Measurements from ENCODE around the gene DLX3. TPM values are rescaled to one million over a fixed set of nuclear protein-coding genes. Genes with fewer than 3 reads are reported as not detected.

DLX3 gene
- total RNA-seq, 1 donor from 2014 or later: not detected

GRCh38 chr17:50033316-50033715 is 38.3 kb upstream of the DLX3 start:
- intact Hi-C loops (cut with micrococcal nuclease): no loop called here
- no peaks in the 10 kb centered on the region for H3K9me3 ChIP-seq (replicated peaks)
- H3K4me1 ChIP-seq: peaks cover 7% of the 10 kb centered on the region
- no peak for TF ChIP-seq CTCF (IDR thresholded peaks at IDR 0.05; ENCODE audit: borderline replicate concordance)
- no peaks in the 10 kb centered on the region for H3K36me3 ChIP-seq
- DNase-seq: no peak
- H3K27me3 ChIP-seq (ENCODE audit: low read depth): peaks cover 9% of the 10 kb centered on the region
- H3K4me3 ChIP-seq: no peak overlapping the region
- H3K27ac ChIP-seq (replicated peaks): no peak overlapping the region

- TF ChIP-seq CTCF (IDR thresholded peaks at IDR 0.05; ENCODE audit: borderline replicate concordance): no peak
- Histone ChIP-seq H3K36me3 (no peaks in the 10 kb centered on the region), H3K4me3 (no peak overlapping the region), H3K27me3 (ENCODE audit: low read depth) (peaks cover 23% of the 10 kb centered on the region), H3K4me1 (peaks cover 12% of the 10 kb centered on the region), H3K9me3 (replicated peaks) (no peaks in the 10 kb centered on the region), H3K27ac (replicated peaks) (no peak overlapping the region)
- intact Hi-C loops (cut with micrococcal nuclease): loop anchor here (5.0 kb wide), 1 partner anchor 58 kb away; no protein-coding TSS in a partner anchor
- no peak for DNase-seq
Measured at GRCh38 chr17:50029185-50029584, 34.2 kb upstream of the DLX3 start.

- Histone ChIP-seq H3K27me3 (ENCODE audit: low read depth) (peaks cover 23% of the 10 kb centered on the region), H3K4me3 (no peak overlapping the region), H3K9me3 (replicated peaks) (no peaks in the 10 kb centered on the region), H3K36me3 (no peaks in the 10 kb centered on the region), H3K4me1 (peaks cover 12% of the 10 kb centered on the region), H3K27ac (replicated peaks) (no peak overlapping the region)
- no peak for DNase-seq
- no peak for TF ChIP-seq CTCF (IDR thresholded peaks at IDR 0.05; ENCODE audit: borderline replicate concordance)
- intact Hi-C loops (cut with micrococcal nuclease): loop anchor here (5.0 kb wide), 1 partner anchor 59 kb away; no protein-coding TSS in a partner anchor
Measured at GRCh38 chr17:50028736-50029120, 33.7 kb upstream of the DLX3 start.

GRCh38 chr17:50027881-50028735 is 33.1 kb upstream of the DLX3 start:
- Histone ChIP-seq H3K4me3 (no peak overlapping the region), H3K9me3 (replicated peaks) (no peaks in the 10 kb centered on the region), H3K36me3 (no peaks in the 10 kb centered on the region), H3K4me1 (peaks cover 15% of the 10 kb centered on the region), H3K27me3 (ENCODE audit: low read depth) (peaks cover 23% of the 10 kb centered on the region), H3K27ac (replicated peaks) (no peak overlapping the region)
- no peak for TF ChIP-seq CTCF (IDR thresholded peaks at IDR 0.05; ENCODE audit: borderline replicate concordance)
- intact Hi-C loops (cut with micrococcal nuclease): loop anchor here (5.0 kb wide), 1 partner anchor 59 kb away; no protein-coding TSS in a partner anchor
- no peak for DNase-seq

- Histone ChIP-seq H3K4me1 (peaks cover 23% of the 10 kb centered on the region), H3K27ac (replicated peaks) (peak overlapping the region; percentile 30), H3K27me3 (ENCODE audit: low read depth) (peaks cover 23% of the 10 kb centered on the region), H3K36me3 (no peaks in the 10 kb centered on the region), H3K9me3 (replicated peaks) (no peaks in the 10 kb centered on the region), H3K4me3 (peak overlapping the region; percentile 46)
- DNase-seq: peak; percentile 55
- intact Hi-C loops (cut with micrococcal nuclease): loop anchor here (5.0 kb wide), 1 partner anchor 60 kb away; no protein-coding TSS in a partner anchor
- peak; percentile 13 for TF ChIP-seq CTCF (IDR thresholded peaks at IDR 0.05; ENCODE audit: borderline replicate concordance)
Measured at GRCh38 chr17:50027172-50027880, 32.3 kb upstream of the DLX3 start.
